ENCODE measurements around the gene SRPRA.
A peak's percentile ranks its signal among the peaks of the same experiment; 100 is the strongest.
"Not testable (repeated sequence)": the region's sequence is repeated elsewhere in the genome, so short reads cannot be mapped to it uniquely, and the experiment has no call there.

SRPRA gene

GRCh38 chr11:126277780-126278179 is 9.1 kb upstream of the SRPRA start:
- Mint-ChIP-seq H3K9me3 (no peaks in the 10 kb centered on the region), H3K27ac (no peak overlapping the region), H3K4me3 (no peak overlapping the region), H3K36me3 (ENCODE audit: low read depth) (peaks cover 55% of the 10 kb centered on the region), H3K27me3 (no peaks in the 10 kb centered on the region), H3K4me1 (ENCODE audit: low read depth) (peaks cover 37% of the 10 kb centered on the region)
- intact Hi-C loops (cut with micrococcal nuclease), result no loop called here

GRCh38 chr11:126277322-126277721 is 8.6 kb upstream of the SRPRA start:
- peaks cover 59% of the 10 kb centered on the region for H3K36me3 Mint-ChIP-seq (ENCODE audit: low read depth)
- no peak overlapping the region for H3K4me3 Mint-ChIP-seq
- H3K27ac Mint-ChIP-seq, result no peak overlapping the region
- peaks cover 33% of the 10 kb centered on the region for H3K4me1 Mint-ChIP-seq (ENCODE audit: low read depth)
- intact Hi-C loops (cut with micrococcal nuclease), result no loop called here
- no peaks in the 10 kb centered on the region for H3K9me3 Mint-ChIP-seq
- H3K27me3 Mint-ChIP-seq, result no peaks in the 10 kb centered on the region

GRCh38 chr11:126268361-126268707 is 361 bp downstream of the SRPRA start:
- H3K4me3 Mint-ChIP-seq, result peak overlapping the region; percentile 94
- H3K27ac Mint-ChIP-seq, result peak overlapping the region; percentile 98
- H3K9me3 Mint-ChIP-seq, result no peaks in the 10 kb centered on the region
- H3K36me3 Mint-ChIP-seq (ENCODE audit: low read depth), result peaks cover 71% of the 10 kb centered on the region
- H3K27me3 Mint-ChIP-seq, result no peaks in the 10 kb centered on the region
- H3K4me1 Mint-ChIP-seq (ENCODE audit: low read depth), result peaks cover 28% of the 10 kb centered on the region
- intact Hi-C loops (cut with micrococcal nuclease), result loop anchor here (1.0 to 5.0 kb wide), 3 partner anchors 34 to 676 kb away; partner anchors contain the start of genes DCPS and STT3A

- Mint-ChIP-seq H3K27ac (peak overlapping the region; percentile 98), H3K27me3 (no peaks in the 10 kb centered on the region), H3K4me1 (ENCODE audit: low read depth) (peaks cover 28% of the 10 kb centered on the region), H3K9me3 (no peaks in the 10 kb centered on the region), H3K36me3 (ENCODE audit: low read depth) (peaks cover 71% of the 10 kb centered on the region), H3K4me3 (peak overlapping the region; percentile 94)
- intact Hi-C loops (cut with micrococcal nuclease), result loop anchor here (1.0 to 5.0 kb wide), 3 partner anchors 35 to 675 kb away; partner anchors contain the start of genes DCPS and STT3A
Measured at GRCh38 chr11:126267650-126268049, 1.0 kb downstream of the SRPRA start.

- Mint-ChIP-seq H3K27me3 (no peaks in the 10 kb centered on the region), H3K36me3 (ENCODE audit: low read depth) (peaks cover 86% of the 10 kb centered on the region), H3K27ac (no peak overlapping the region), H3K4me3 (no peak overlapping the region), H3K4me1 (ENCODE audit: low read depth) (peaks cover 33% of the 10 kb centered on the region), H3K9me3 (no peaks in the 10 kb centered on the region)
- intact Hi-C loops (cut with micrococcal nuclease), result loop anchor here (5.0 kb wide), 1 partner anchor 36 kb away; the partner anchor contains the start of gene DCPS
Measured at GRCh38 chr11:126265811-126266210, 2.9 kb downstream of the SRPRA start.

GRCh38 chr11:126263489-126263888 is 5.2 kb downstream of the SRPRA start:
- H3K27me3 Mint-ChIP-seq, result no peaks in the 10 kb centered on the region
- intact Hi-C loops (cut with micrococcal nuclease), result no loop called here

GRCh38 chr11:126262216-126262615 is 6.5 kb downstream of the SRPRA start:
- intact Hi-C loops (cut with micrococcal nuclease), result no loop called here
- no peak overlapping the region for H3K27ac Mint-ChIP-seq
- H3K27me3 Mint-ChIP-seq, result no peaks in the 10 kb centered on the region
- H3K9me3 Mint-ChIP-seq, result no peaks in the 10 kb centered on the region
- no peak overlapping the region for H3K4me3 Mint-ChIP-seq
- peaks cover 21% of the 10 kb centered on the region for H3K4me1 Mint-ChIP-seq (ENCODE audit: low read depth)
- H3K36me3 Mint-ChIP-seq (ENCODE audit: low read depth), result peaks cover 87% of the 10 kb centered on the region

More at GRCh38 chr11:126263489-126263888, 5.2 kb downstream of the SRPRA start:
- Mint-ChIP-seq H3K27ac (no peak overlapping the region), H3K4me1 (ENCODE audit: low read depth) (peaks cover 27% of the 10 kb centered on the region), H3K4me3 (no peak overlapping the region), H3K36me3 (ENCODE audit: low read depth) (peaks cover 89% of the 10 kb centered on the region), H3K9me3 (no peaks in the 10 kb centered on the region)

GRCh38 chr11:126257764-126258163 is 10.9 kb downstream of the SRPRA start:
- H3K27ac Mint-ChIP-seq, result no peak overlapping the region

GRCh38 chr11:126257144-126257543 is 11.6 kb downstream of the SRPRA start:
- intact Hi-C loops (cut with micrococcal nuclease), result no loop called here
- Mint-ChIP-seq H3K4me3 (no peak overlapping the region), H3K36me3 (ENCODE audit: low read depth) (peaks cover 87% of the 10 kb centered on the region), H3K4me1 (ENCODE audit: low read depth) (peaks cover 5% of the 10 kb centered on the region), H3K9me3 (no peaks in the 10 kb centered on the region), H3K27ac (no peak overlapping the region), H3K27me3 (no peaks in the 10 kb centered on the region)

More at GRCh38 chr11:126257764-126258163, 10.9 kb downstream of the SRPRA start:
- Mint-ChIP-seq H3K27me3 (no peaks in the 10 kb centered on the region), H3K9me3 (no peaks in the 10 kb centered on the region), H3K4me1 (ENCODE audit: low read depth) (peaks cover 5% of the 10 kb centered on the region), H3K36me3 (ENCODE audit: low read depth) (peaks cover 87% of the 10 kb centered on the region), H3K4me3 (no peak overlapping the region)
- intact Hi-C loops (cut with micrococcal nuclease), result no loop called here

- H3K4me3 Mint-ChIP-seq, result no peak overlapping the region
Measured at GRCh38 chr11:126256216-126256615, 12.5 kb downstream of the SRPRA start.

GRCh38 chr11:126255507-126255906 is 13.2 kb downstream of the SRPRA start:
- H3K27me3 Mint-ChIP-seq; intact Hi-C loops (cut with micrococcal nuclease); H3K4me1 Mint-ChIP-seq (ENCODE audit: low read depth); H3K9me3 Mint-ChIP-seq; H3K4me3 Mint-ChIP-seq; H3K27ac Mint-ChIP-seq: not testable (repeated sequence)
- peaks cover 87% of the 10 kb centered on the region for H3K36me3 Mint-ChIP-seq (ENCODE audit: low read depth)

More at GRCh38 chr11:126256216-126256615, 12.5 kb downstream of the SRPRA start:
- H3K9me3 Mint-ChIP-seq, result no peaks in the 10 kb centered on the region
- peaks cover 3% of the 10 kb centered on the region for H3K4me1 Mint-ChIP-seq (ENCODE audit: low read depth)
- intact Hi-C loops (cut with micrococcal nuclease), result no loop called here
- H3K27ac Mint-ChIP-seq, result no peak overlapping the region
- peaks cover 87% of the 10 kb centered on the region for H3K36me3 Mint-ChIP-seq (ENCODE audit: low read depth)
- H3K27me3 Mint-ChIP-seq, result no peaks in the 10 kb centered on the region

- Mint-ChIP-seq H3K4me3 (no peak overlapping the region), H3K4me1 (ENCODE audit: low read depth) (no peaks in the 10 kb centered on the region), H3K27ac (no peak overlapping the region), H3K36me3 (ENCODE audit: low read depth) (peaks cover 87% of the 10 kb centered on the region), H3K27me3 (no peaks in the 10 kb centered on the region), H3K9me3 (no peaks in the 10 kb centered on the region)
- intact Hi-C loops (cut with micrococcal nuclease), result no loop called here
Measured at GRCh38 chr11:126254819-126255218, 13.9 kb downstream of the SRPRA start.

- no peaks in the 10 kb centered on the region for H3K4me1 Mint-ChIP-seq (ENCODE audit: low read depth)
- intact Hi-C loops (cut with micrococcal nuclease), result no loop called here
- no peak overlapping the region for H3K4me3 Mint-ChIP-seq
- peaks cover 94% of the 10 kb centered on the region for H3K36me3 Mint-ChIP-seq (ENCODE audit: low read depth)
- H3K27me3 Mint-ChIP-seq, result no peaks in the 10 kb centered on the region
- H3K9me3 Mint-ChIP-seq, result no peaks in the 10 kb centered on the region
- no peak overlapping the region for H3K27ac Mint-ChIP-seq
Measured at GRCh38 chr11:126253265-126253664, 15.4 kb downstream of the SRPRA start.

GRCh38 chr11:126246636-126247035 is 22.1 kb downstream of the SRPRA start:
- H3K4me1 Mint-ChIP-seq (ENCODE audit: low read depth), result peaks cover 7% of the 10 kb centered on the region
- no peak overlapping the region for H3K27ac Mint-ChIP-seq
- H3K27me3 Mint-ChIP-seq, result no peaks in the 10 kb centered on the region
- peaks cover 73% of the 10 kb centered on the region for H3K36me3 Mint-ChIP-seq (ENCODE audit: low read depth)
- no peak overlapping the region for H3K4me3 Mint-ChIP-seq
- intact Hi-C loops (cut with micrococcal nuclease), result no loop called here
- H3K9me3 Mint-ChIP-seq, result no peaks in the 10 kb centered on the region

GRCh38 chr11:126233391-126233790 is 35.3 kb downstream of the SRPRA start:
- Mint-ChIP-seq H3K27me3 (no peaks in the 10 kb centered on the region), H3K36me3 (ENCODE audit: low read depth) (peaks cover 63% of the 10 kb centered on the region), H3K4me1 (ENCODE audit: low read depth) (peaks cover 6% of the 10 kb centered on the region), H3K27ac (no peak overlapping the region), H3K4me3 (no peak overlapping the region), H3K9me3 (no peaks in the 10 kb centered on the region)
- intact Hi-C loops (cut with micrococcal nuclease), result no loop called here

All from dendritic cell treated with granulocyte-macrophage colony-stimulating factor and Interleukin-4, amounts not matched to agents 40 ng/mL and 50 ng/mL, for 4 days (primary cell).